Gastroesophageal sphincter (tissue), 3 donors: Measurements from ENCODE around the gene SEZ6L2.

ENCODE experiments used
- POLR2A ChIP-seq, 2 donors: fragments of 450-650 bp; IDR thresholded peaks; one replicate each; pipeline ENCODE4 v1.6.1; 2017; ENCODE audit warnings: antibody characterized with exemption in 2 of 2, mild to moderate bottlenecking in 2 of 2, moderate library complexity in 1 of 2
- POLR2AphosphoS5 ChIP-seq: sonication (generic); formaldehyde crosslinking; IDR thresholded peaks from one replicate; pipeline ENCODE4 v1.6.1; 2017; ENCODE audit warnings: antibody characterized with exemption
- TF ChIP-seq, protein P1 (sequence below), 4 experiments: fragments of 200-600 bp in 2 of 4; fragments of 450-650 bp in 2 of 4; sonication (generic) in 1 of 4; IDR thresholded peaks; one replicate each; pipeline ENCODE4 v1.5.1; 2017 to 2019; ENCODE audit warnings: antibody characterized with exemption in 4 of 4, mild to moderate bottlenecking in 2 of 4, moderate library complexity in 2 of 4

DNA sequence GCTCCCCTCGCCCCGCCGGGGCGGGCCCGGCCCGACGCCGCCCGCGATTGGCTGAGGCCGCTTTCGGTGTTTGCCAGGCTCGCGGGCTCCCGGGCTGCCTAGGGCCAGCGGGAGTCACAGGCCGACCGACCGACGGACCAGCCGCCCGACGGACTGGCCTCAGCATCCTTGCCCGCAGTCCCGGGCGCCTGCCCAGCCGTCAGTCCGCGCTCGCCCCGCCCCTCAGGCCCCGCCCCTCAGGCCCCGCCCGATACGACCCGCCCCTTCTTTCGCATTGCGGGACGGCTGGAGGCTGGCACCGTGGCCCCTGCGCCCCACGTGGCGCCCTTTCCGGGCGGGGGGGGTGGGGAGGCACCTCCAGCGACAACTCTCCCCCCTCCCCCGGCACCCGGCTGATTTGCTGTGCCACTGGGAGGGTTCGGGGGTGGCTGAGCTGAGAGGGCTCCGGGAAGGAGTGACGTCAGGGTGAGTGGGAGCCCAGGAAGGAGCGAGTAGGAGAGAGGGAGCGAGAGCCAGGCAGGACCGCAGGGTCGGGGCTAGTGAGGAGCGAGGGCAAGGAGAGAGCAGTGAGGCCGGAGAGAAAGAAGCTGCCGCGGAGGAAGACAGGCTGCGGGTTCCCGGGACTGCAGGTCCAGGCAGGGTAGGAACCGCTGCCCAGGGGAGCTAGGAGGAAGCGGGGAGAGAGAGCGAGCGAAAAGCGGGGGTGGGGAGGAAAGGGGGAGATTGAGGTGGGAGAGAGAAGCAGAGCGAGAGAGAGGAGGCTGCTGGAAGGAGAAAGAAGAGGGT lies 945 bp upstream of the SEZ6L2 start, which contains the start of gene ASPHD1:
- TF ChIP-seq, protein P1, sequence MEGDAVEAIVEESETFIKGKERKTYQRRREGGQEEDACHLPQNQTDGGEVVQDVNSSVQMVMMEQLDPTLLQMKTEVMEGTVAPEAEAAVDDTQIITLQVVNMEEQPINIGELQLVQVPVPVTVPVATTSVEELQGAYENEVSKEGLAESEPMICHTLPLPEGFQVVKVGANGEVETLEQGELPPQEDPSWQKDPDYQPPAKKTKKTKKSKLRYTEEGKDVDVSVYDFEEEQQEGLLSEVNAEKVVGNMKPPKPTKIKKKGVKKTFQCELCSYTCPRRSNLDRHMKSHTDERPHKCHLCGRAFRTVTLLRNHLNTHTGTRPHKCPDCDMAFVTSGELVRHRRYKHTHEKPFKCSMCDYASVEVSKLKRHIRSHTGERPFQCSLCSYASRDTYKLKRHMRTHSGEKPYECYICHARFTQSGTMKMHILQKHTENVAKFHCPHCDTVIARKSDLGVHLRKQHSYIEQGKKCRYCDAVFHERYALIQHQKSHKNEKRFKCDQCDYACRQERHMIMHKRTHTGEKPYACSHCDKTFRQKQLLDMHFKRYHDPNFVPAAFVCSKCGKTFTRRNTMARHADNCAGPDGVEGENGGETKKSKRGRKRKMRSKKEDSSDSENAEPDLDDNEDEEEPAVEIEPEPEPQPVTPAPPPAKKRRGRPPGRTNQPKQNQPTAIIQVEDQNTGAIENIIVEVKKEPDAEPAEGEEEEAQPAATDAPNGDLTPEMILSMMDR (IDR thresholded peaks at IDR 0.05), result no peak
- TF ChIP-seq POLR2AphosphoS5 (no peak), POLR2A (IDR thresholded peaks at IDR 0.05) (no peak)
